OCI-LY7 (cell line): Measurements from ENCODE around the gene TRPM3. TPM values are rescaled to one million over a fixed set of nuclear protein-coding genes. Genes with fewer than 3 reads are reported as not detected.

Experiments
- BruUV-seq: library from RNA; stranded (reverse); fragments of 400-500 nt; replicated peaks from 2 replicates; lab custom pipeline; 2021; lab: Mats Ljungman, UMichigan
- CTCF ChIA-PET: fragments of 300-600 bp; sonication (Branson Sonifier 250); formaldehyde crosslinking; loops from one replicate; lab custom pipeline; 2022; ENCODE audit warnings: antibody characterized with exemption; ENCODE audit not compliant: unreplicated experiment; lab: Charles Lee
- POLR2A ChIA-PET: fragments of 300-600 bp; sonication (Branson Sonifier 250); formaldehyde crosslinking; loops from one replicate; lab custom pipeline; 2022; ENCODE audit warnings: antibody characterized with exemption; lab: Charles Lee
- DNase-seq: peaks from one replicate; pipeline ENCODE4 v3.0.0-alpha.2; 2015; ENCODE audit warnings: low spot score
- H2AFZ ChIP-seq: fragments of 200-600 bp; sonication (generic), shearing (Covaris generic); 2 replicates; pipeline ENCODE4 v1.6.1; 2014; ENCODE audit warnings: mild to moderate bottlenecking, antibody characterized with exemption, low read length, moderate library complexity
- H3K27ac ChIP-seq: fragments of 200-600 bp; sonication (generic); 2 replicates; pipeline ENCODE4 v1.5.1; 2014; ENCODE audit warnings: mixed run types, low read depth, mild to moderate bottlenecking, moderate library complexity, low read length, inconsistent platforms; ENCODE audit not compliant: poor library complexity, severe bottlenecking
- H3K36me3 ChIP-seq: fragments of 200-600 bp; sonication (generic); 2 replicates; pipeline ENCODE4 v1.6.1; 2014; ENCODE audit warnings: mild to moderate bottlenecking, antibody characterized with exemption, low read length, moderate library complexity, mixed read lengths; ENCODE audit not compliant: insufficient read depth
- H3K4me1 ChIP-seq: fragments of 200-600 bp; sonication (generic); 2 replicates; pipeline ENCODE4 v1.5.1; 2014; ENCODE audit warnings: mild to moderate bottlenecking, low read length; ENCODE audit not compliant: insufficient read depth, poor library complexity, severe bottlenecking
- H3K4me2 ChIP-seq: fragments of 200-600 bp; sonication (generic); 2 replicates; pipeline ENCODE4 v1.6.1; 2014; ENCODE audit warnings: mild to moderate bottlenecking, low read length
- H3K4me3 ChIP-seq: fragments of 200-600 bp; sonication (generic); 2 replicates; pipeline ENCODE4 v1.5.1; 2014; ENCODE audit warnings: mild to moderate bottlenecking, low read depth, low read length; ENCODE audit not compliant: poor library complexity, severe bottlenecking
- H3K79me2 ChIP-seq: fragments of 200-600 bp; sonication (generic); 2 replicates; pipeline ENCODE4 v1.6.1; 2016; ENCODE audit warnings: low read depth, mild to moderate bottlenecking, low read length, moderate library complexity, mixed read lengths; ENCODE audit not compliant: insufficient read depth
- H3K9me2 ChIP-seq: fragments of 200-600 bp; sonication (generic); 2 replicates; pipeline ENCODE4 v1.6.1; 2016; ENCODE audit warnings: mild to moderate bottlenecking, low read length, mixed read lengths; ENCODE audit not compliant: insufficient read depth
- H3K9me3 ChIP-seq: fragments of 200-600 bp; sonication (generic); 2 replicates; pipeline ENCODE4 v1.6.1; 2014; ENCODE audit warnings: mild to moderate bottlenecking, mixed run types, low read length, mixed read lengths
- H4K20me1 ChIP-seq: fragments of 200-600 bp; sonication (generic); 2 replicates; pipeline ENCODE4 v1.6.1; 2014; ENCODE audit warnings: mild to moderate bottlenecking, antibody characterized with exemption, low read length, moderate library complexity, mixed read lengths; ENCODE audit not compliant: insufficient read depth
- EZH2phosphoT487 ChIP-seq: fragments of 200-600 bp; sonication (generic); IDR thresholded peaks from 2 replicates; pipeline ENCODE4 v1.6.1; 2018; ENCODE audit warnings: low read depth, borderline replicate concordance, mild to moderate bottlenecking, mixed run types, antibody characterized with exemption, low read length, moderate library complexity, mixed read lengths
- intact Hi-C: fragments of 100-400 bp; cut with micrococcal nuclease; formaldehyde crosslinking; loops from one replicate; pipeline ENCODE4 v1.10.0; 2022; ENCODE audit not compliant: unreplicated experiment
- total RNA-seq, 2 experiments: library from RNA; depleted of rRNA in 1 of 2; stranded (reverse); fragments of >200 nt in 1 of 2; shearing (Covaris generic) in 1 of 2; gene quantifications; 2 replicates each; pipeline ENCODE4 v1.2.3, GENCODE V29; 2014 to 2022
- TF ChIP-seq, protein P1 (sequence below): fragments of 200-600 bp; sonication (generic); conservative IDR thresholded peaks from 2 replicates; pipeline ENCODE4 v1.5.1; 2014; ENCODE audit warnings: mild to moderate bottlenecking, antibody characterized with exemption, low read length, moderate library complexity, mixed read lengths

TRPM3 gene
- total RNA-seq, 2 experiments from 2014 or later: not detected

DNA sequence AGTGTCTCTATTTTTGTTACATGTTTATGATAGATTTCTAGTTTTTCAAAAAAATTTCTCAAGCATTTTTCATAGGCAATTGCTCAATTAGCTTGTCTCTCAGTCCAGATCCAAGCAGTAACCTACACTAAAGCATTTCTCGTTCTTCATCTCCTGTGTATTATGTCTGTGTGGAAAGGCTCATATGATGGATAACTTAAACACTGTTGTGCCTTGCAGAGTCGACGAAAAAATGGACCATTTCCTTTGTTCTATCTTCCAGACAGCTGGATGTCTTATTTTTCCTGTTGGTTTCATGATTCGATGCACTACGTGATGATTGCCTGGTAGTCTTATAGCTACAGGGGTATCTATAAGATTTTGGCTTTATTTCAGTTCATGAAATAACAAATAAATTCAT, 347.8 kb downstream of the TRPM3 start:
- POLR2A ChIA-PET: no interaction called here
- intact Hi-C loops: no loop called here

DNA sequence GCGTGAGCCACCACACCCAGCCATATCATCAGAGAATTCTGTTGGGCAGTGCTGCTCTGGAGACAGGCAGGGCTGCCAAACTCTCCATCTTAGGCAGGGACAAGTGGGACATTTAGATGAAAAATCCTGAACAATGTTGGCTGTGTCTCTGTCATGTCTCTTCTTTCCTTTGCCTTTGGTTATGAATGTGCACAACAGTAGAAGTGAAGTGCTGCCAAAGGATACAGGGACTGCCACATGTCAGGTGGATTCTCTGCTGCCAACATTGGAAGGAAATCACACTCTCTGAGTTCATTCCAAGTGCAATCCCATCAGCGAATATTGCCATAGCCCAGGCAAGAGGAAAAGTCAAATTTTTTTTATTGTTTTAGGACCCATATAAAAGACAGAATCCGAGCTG, 348.8 kb downstream of the TRPM3 start:
- Histone ChIP-seq H3K4me3 (no peak overlapping the region), H4K20me1 (no peaks in the 10 kb centered on the region), H3K4me1 (no peaks in the 10 kb centered on the region), H3K4me2 (no peak overlapping the region), H2AFZ (no peak overlapping the region), H3K9me3 (no peaks in the 10 kb centered on the region), H3K27ac (no peak overlapping the region), H3K36me3 (no peaks in the 10 kb centered on the region), H3K9me2 (no peaks in the 10 kb centered on the region), H3K79me2 (no peaks in the 10 kb centered on the region)
- no peak for DNase-seq
- ChIA-PET POLR2A (interaction anchor here (0.6 kb wide), 1 partner anchor 1038 kb away, joined by 3 read pairs; no protein-coding TSS in a partner anchor), CTCF (no interaction called here)
- intact Hi-C loops: no loop called here
- no peak for TF ChIP-seq EZH2phosphoT487
- TF ChIP-seq, protein P1, sequence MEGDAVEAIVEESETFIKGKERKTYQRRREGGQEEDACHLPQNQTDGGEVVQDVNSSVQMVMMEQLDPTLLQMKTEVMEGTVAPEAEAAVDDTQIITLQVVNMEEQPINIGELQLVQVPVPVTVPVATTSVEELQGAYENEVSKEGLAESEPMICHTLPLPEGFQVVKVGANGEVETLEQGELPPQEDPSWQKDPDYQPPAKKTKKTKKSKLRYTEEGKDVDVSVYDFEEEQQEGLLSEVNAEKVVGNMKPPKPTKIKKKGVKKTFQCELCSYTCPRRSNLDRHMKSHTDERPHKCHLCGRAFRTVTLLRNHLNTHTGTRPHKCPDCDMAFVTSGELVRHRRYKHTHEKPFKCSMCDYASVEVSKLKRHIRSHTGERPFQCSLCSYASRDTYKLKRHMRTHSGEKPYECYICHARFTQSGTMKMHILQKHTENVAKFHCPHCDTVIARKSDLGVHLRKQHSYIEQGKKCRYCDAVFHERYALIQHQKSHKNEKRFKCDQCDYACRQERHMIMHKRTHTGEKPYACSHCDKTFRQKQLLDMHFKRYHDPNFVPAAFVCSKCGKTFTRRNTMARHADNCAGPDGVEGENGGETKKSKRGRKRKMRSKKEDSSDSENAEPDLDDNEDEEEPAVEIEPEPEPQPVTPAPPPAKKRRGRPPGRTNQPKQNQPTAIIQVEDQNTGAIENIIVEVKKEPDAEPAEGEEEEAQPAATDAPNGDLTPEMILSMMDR: no peak
- no TSS peak for BruUV-seq

More for the DNA sequence above, 347.8 kb downstream of the TRPM3 start:
- H3K9me3 ChIP-seq: no peaks in the 10 kb centered on the region
- TF ChIP-seq, protein P1: no peak
- TF ChIP-seq EZH2phosphoT487: no peak
- no peak overlapping the region for H2AFZ ChIP-seq
- H3K79me2 ChIP-seq: no peaks in the 10 kb centered on the region
- no peak overlapping the region for H3K27ac ChIP-seq
- no peak overlapping the region for H3K4me3 ChIP-seq
- no peaks in the 10 kb centered on the region for H3K4me1 ChIP-seq
- no peaks in the 10 kb centered on the region for H3K9me2 ChIP-seq
- DNase-seq: no peak
- CTCF ChIA-PET: no interaction called here
- BruUV-seq: no TSS peak
- H4K20me1 ChIP-seq: no peaks in the 10 kb centered on the region
- H3K36me3 ChIP-seq: no peaks in the 10 kb centered on the region
- no peak overlapping the region for H3K4me2 ChIP-seq

DNA sequence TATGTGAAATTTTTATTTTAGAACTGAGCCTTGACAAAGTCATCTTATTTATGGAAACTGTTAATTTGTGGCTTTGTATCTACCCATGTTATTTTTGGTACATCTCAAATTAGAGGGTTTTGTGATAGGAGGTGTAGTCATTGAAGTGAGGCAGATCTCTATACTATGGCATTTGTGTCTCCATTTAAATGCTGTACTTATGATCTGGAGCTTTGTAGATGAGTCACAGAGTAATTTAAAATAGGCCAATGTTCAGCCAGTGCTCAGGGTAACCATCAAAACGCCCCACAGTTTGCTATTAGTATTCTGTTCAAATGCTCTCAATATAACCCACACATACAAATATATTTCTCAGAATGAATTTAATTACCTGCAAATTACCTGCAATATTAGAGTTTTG, 355.5 kb downstream of the TRPM3 start:
- Histone ChIP-seq H3K27ac (no peak overlapping the region), H3K9me3 (no peaks in the 10 kb centered on the region), H3K4me2 (no peak overlapping the region), H2AFZ (no peak overlapping the region), H3K9me2 (no peaks in the 10 kb centered on the region), H3K4me3 (no peak overlapping the region), H3K79me2 (no peaks in the 10 kb centered on the region), H3K4me1 (no peaks in the 10 kb centered on the region), H4K20me1 (no peaks in the 10 kb centered on the region), H3K36me3 (no peaks in the 10 kb centered on the region)
- no TSS peak for BruUV-seq
- CTCF ChIA-PET: no interaction called here
- intact Hi-C loops: no loop called here
- TF ChIP-seq EZH2phosphoT487: no peak
- TF ChIP-seq, protein P1: no peak
- POLR2A ChIA-PET: no interaction called here
- no peak for DNase-seq
